ENCODE results near the gene ETV3. TPM values are rescaled to one million over a fixed set of nuclear protein-coding genes. Genes with fewer than 3 reads are reported as not detected.
A peak's percentile ranks its signal among the peaks of the same experiment; 100 is the strongest.

ETV3 gene
- total and polyA plus RNA-seq, 2 of the 8 experiments (the other 6 are each of a cell fraction or from before 2014, with no cell fraction given), result 6.0 to 23.8 TPM

DNA sequence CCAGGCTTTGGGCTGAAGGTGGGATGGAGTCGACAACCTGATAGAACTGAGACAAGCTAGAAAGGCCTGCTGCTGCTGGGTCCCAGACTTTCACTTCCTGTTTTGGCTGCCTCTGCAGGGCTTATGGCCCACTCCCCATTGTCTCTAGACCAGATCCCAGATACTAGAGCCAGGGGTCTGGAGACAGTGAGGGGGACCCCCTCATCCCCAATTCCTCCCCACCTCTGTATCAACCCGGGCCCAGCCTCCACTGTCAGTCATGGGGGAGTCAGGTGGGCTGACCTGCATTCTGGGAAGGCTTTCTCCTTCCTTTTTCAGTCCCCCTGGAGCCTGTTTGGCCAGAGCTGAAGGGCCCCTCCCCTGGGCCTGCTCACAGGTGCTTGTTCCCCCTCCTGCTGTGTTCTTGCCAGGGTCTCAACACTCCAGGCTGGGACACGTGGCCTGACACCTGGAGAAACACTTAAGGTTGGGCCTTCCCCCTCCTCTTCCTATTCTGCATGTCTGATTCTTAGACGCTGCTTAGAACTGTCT, 20.6 kb downstream of the ETV3 start:
- WGBS, 2 experiments (ENCODE audit: extremely low coverage in 1 of 2, insufficient coverage in 1 of 2, insufficient read length in 1 of 2, insufficient replicate concordance in 2 of 2, low coverage in 1 of 2, low lambda C conversion rate in 2 of 2, missing lambda C conversion rate in 1 of 2), result 77% methylated on average over 4 of the region's 4 CpGs; no CpG with 5 or more reads in 1 of the 2 experiments
- no peak for TF ChIP-seq SRF (IDR thresholded peaks at IDR 0.05; ENCODE audit: low read depth, low read length)
- TF ChIP-seq SIRT6 (IDR thresholded peaks at IDR 0.05; ENCODE audit: low read length), result no peak
- no peak for TF ChIP-seq KDM4A (IDR thresholded peaks at IDR 0.05; ENCODE audit: low read depth, low read length, severe bottlenecking)
- TF ChIP-seq POLR2A (IDR thresholded peaks at IDR 0.05; ENCODE audit: control extremely low read depth in 1 of 2, low read depth in 2 of 2, low read length in 2 of 2), result no peak
- no peak for TF ChIP-seq TCF12 (IDR thresholded peaks at IDR 0.05; ENCODE audit: low read depth, low read length)
- no peak for TF ChIP-seq RAD21 (IDR thresholded peaks at IDR 0.05 in 1 of 2, conservative IDR thresholded peaks at IDR 0.05 in 1 of 2; ENCODE audit: low read depth in 2 of 2, low read length in 2 of 2)
- TF ChIP-seq SP2 (IDR thresholded peaks at IDR 0.05; ENCODE audit: low read length), result no peak
- TF ChIP-seq CTBP2 (IDR thresholded peaks at IDR 0.05; ENCODE audit: borderline replicate concordance, insufficient read depth, insufficient read length, low read length), result no peak
- no peak for TF ChIP-seq RFX5 (IDR thresholded peaks at IDR 0.05; ENCODE audit: borderline replicate concordance, low read depth, low read length)
- no peak for TF ChIP-seq NANOG (IDR thresholded peaks at IDR 0.05; ENCODE audit: insufficient read depth, low read depth, low read length, poor library complexity, severe bottlenecking)
- TF ChIP-seq SP1 (IDR thresholded peaks at IDR 0.05; ENCODE audit: low read depth, low read length), result no peak
- no peak for TF ChIP-seq RBBP5 (IDR thresholded peaks at IDR 0.05; ENCODE audit: borderline replicate concordance, low read depth, low read length)

More for the DNA sequence above, 20.6 kb downstream of the ETV3 start:
- Histone ChIP-seq H2BK120ac (replicated peaks; ENCODE audit: low read depth, low read length) (no peak overlapping the region), H3K36me3 (ENCODE audit: control insufficient read depth in 2 of 4, insufficient read depth in 4 of 4, low read length in 3 of 4) (no peaks in the 10 kb centered on the region), H2BK5ac (ENCODE audit: low read depth, low read length) (no peak overlapping the region), H3K4me1 (replicated peaks in 1 of 4; ENCODE audit: control insufficient read depth in 3 of 4, insufficient read depth in 4 of 4, low read length in 3 of 4) (peaks cover 18 to 42% (median 27%) of the 10 kb centered on the region in 4 experiments), H3K27ac (ENCODE audit: low read depth, low read length) (no peak overlapping the region; the same call in 1 of the 2 replicates), H3K4me3 (ENCODE audit: extremely low read depth in 1 of 4, insufficient read depth in 2 of 4, low read depth in 3 of 4, low read length in 4 of 4) (no peak overlapping the region), H3K9me3 (ENCODE audit: insufficient read depth in 2 of 2, low read depth in 1 of 2, low read length in 1 of 2) (no peaks in the 10 kb centered on the region), H2AK5ac (ENCODE audit: low read depth, low read length) (no peak overlapping the region), H3K4ac (replicated peaks; ENCODE audit: insufficient read length, low read depth, low read length) (no peak overlapping the region), H3K18ac (ENCODE audit: extremely low read depth, low read length) (no peak overlapping the region), H3K79me1 (ENCODE audit: low read depth, low read length) (no peaks in the 10 kb centered on the region), H4K91ac (replicated peaks; ENCODE audit: insufficient read length, low read length) (no peak overlapping the region), H3K79me2 (ENCODE audit: control insufficient read depth in 1 of 2, insufficient read depth in 2 of 2, low read length in 2 of 2) (no peaks in the 10 kb centered on the region), H4K8ac (ENCODE audit: extremely low read depth, insufficient read depth, low read length) (no peak overlapping the region; the same call in 1 of the 2 replicates), H4K20me1 (replicated peaks in 1 of 2; ENCODE audit: control insufficient read depth in 1 of 2, insufficient read depth in 2 of 2, low read length in 2 of 2) (no peaks in the 10 kb centered on the region), H3K14ac (ENCODE audit: insufficient read length) (no peak overlapping the region), H2AFZ (ENCODE audit: low read length) (no peak overlapping the region), H3K23me2 (ENCODE audit: low read depth, low read length) (peaks cover 4% of the 10 kb centered on the region; the same call in 1 of the 2 replicates), H3K9ac (replicated peaks in 1 of 4; ENCODE audit: extremely low read depth in 1 of 4, low read depth in 3 of 4, low read length in 3 of 4) (no peak overlapping the region), H2BK12ac (ENCODE audit: low read depth, low read length) (no peak overlapping the region), H2BK20ac (ENCODE audit: low read length) (no peak overlapping the region), H2BK15ac (ENCODE audit: low read length) (no peak overlapping the region), H3K56ac (replicated peaks; ENCODE audit: insufficient read length, low read depth, low read length) (no peak overlapping the region), H4K5ac (ENCODE audit: insufficient read length, low read depth, low read length) (no peak overlapping the region), H3K27me3 (replicated peaks in 1 of 4; ENCODE audit: control insufficient read depth in 3 of 4, extremely low read depth in 1 of 4, insufficient read depth in 3 of 4, low read length in 3 of 4) (peaks cover 0 to 3% (median under 1%) of the 10 kb centered on the region in 4 experiments; a peak in 4 of 7 replicates), H3K23ac (ENCODE audit: insufficient read length) (no peak overlapping the region), H3K4me2 (ENCODE audit: insufficient read depth in 1 of 2, low read depth in 2 of 2, low read length in 2 of 2) (no peak overlapping the region)
- FAIRE-seq (no peak), DNase-seq (ENCODE audit: low read depth in 1 of 2, low spot score in 2 of 2) (peak in 1 of 2 experiments; percentile 52)
- ChIA-PET POLR2A (ENCODE audit: partially characterized antibody) (interaction anchor here (0.9 to 2.2 kb wide), 2 partner anchors 11 to 17 kb away, joined by 4 to 6 read pairs; no protein-coding TSS in a partner anchor), CTCF (ENCODE audit: partially characterized antibody) (interaction anchor here (0.9 to 9.2 kb wide), 2 partner anchors 27 to 31 kb away, joined by 3 to 67 read pairs; no protein-coding TSS in a partner anchor)

All from H1 (cell line).